K562 (cell line): ENCODE measurements around the gene ABCA3.

ENCODE experiments used
- BDP1 ChIP-seq: IDR thresholded peaks from 3 replicates; pipeline ENCODE4 v1.6.1; 2011; ENCODE audit not compliant: insufficient read length, insufficient read depth
- CTCF ChIP-seq, 3 experiments: IDR thresholded peaks in 2 of 3; conservative IDR thresholded peaks in 1 of 3; 2 replicates each; pipeline ENCODE4 v1.5.1; 2011 to 2012; ENCODE audit warnings: low read length in 3 of 3, mild to moderate bottlenecking in 3 of 3, control low read depth in 2 of 3, improper control_type of control experiment in 1 of 3, inconsistent platforms in 1 of 3, low read depth in 1 of 3, mixed read lengths in 1 of 3, moderate library complexity in 1 of 3; ENCODE audit not compliant: insufficient read depth in 2 of 3
- EZH2 ChIP-seq: IDR thresholded peaks from 2 replicates; pipeline ENCODE4 v1.6.1; 2012; ENCODE audit warnings: low read depth, mild to moderate bottlenecking, inconsistent platforms, low read length, borderline replicate concordance
- MAFG ChIP-seq: fragments of 450-650 bp; conservative IDR thresholded peaks from 2 replicates; pipeline ENCODE4 v1.6.1; 2016; ENCODE audit warnings: missing genetic modification characterization, missing compliant biosample characterization
- POLR2AphosphoS5 ChIP-seq: IDR thresholded peaks from 2 replicates; pipeline ENCODE4 v1.6.1; 2011; ENCODE audit warnings: mild to moderate bottlenecking, low read depth, low read length, moderate library complexity; ENCODE audit not compliant: control insufficient read depth, insufficient read depth
- SETDB1 ChIP-seq: IDR thresholded peaks from one replicate; pipeline ENCODE4 v1.6.1; 2012; ENCODE audit warnings: low read length, control low read depth, inconsistent platforms
- SIRT6 ChIP-seq: IDR thresholded peaks from one replicate; pipeline ENCODE4 v1.6.1; 2012; ENCODE audit warnings: low read depth, mild to moderate bottlenecking, control low read depth, inconsistent platforms, low read length, moderate library complexity
- TBL1XR1 ChIP-seq, 2 experiments: IDR thresholded peaks; 2 replicates each; pipeline ENCODE4 v1.6.1; 2012; ENCODE audit warnings: improper control_type of control experiment in 2 of 2, low read length in 2 of 2, mild to moderate bottlenecking in 1 of 2
- USF2 ChIP-seq: sonication (generic); formaldehyde crosslinking; IDR thresholded peaks from 2 replicates; pipeline ENCODE4 v1.5.0; 2020; ENCODE audit warnings: missing genetic modification reagents
- ZNF699 ChIP-seq: fragments of 250-450 bp; sonication (Bioruptor Pico); IDR thresholded peaks from 2 replicates; pipeline ENCODE4 v1.8.0; 2021; ENCODE audit warnings: mild to moderate bottlenecking, moderate library complexity; ENCODE audit not compliant: insufficient replicate concordance

- TF ChIP-seq TBL1XR1 (IDR thresholded peaks at IDR 0.05; ENCODE audit: low read length in 2 of 2) (no peak), USF2 (CRISPR knock-in tag) (no peak), ZNF699 (no peak), BDP1 (no peak), EZH2 (no peak), POLR2AphosphoS5 (no peak), MAFG (tag) (no peak), CTCF (IDR thresholded peaks at IDR 0.05 in 2 of 3, conservative IDR thresholded peaks at IDR 0.05 in 1 of 3; ENCODE audit: insufficient read depth in 2 of 3, low read depth in 1 of 3, low read length in 3 of 3) (no peak), SIRT6 (no peak), SETDB1 (no peak)
These were observed 30.9 kb upstream of the ABCA3 start for GRCh38 chr16:2371421-2371820.
